ENCODE data around the gene PLEKHA6.

Gene PLEKHA6

GRCh38 chr1:204261266-204261665 is 98.5 kb downstream of the PLEKHA6 start:
- no peak for TF ChIP-seq CTCF (IDR thresholded peaks at IDR 0.05; ENCODE audit: borderline replicate concordance, control extremely low read depth, extremely low read depth, insufficient read depth, missing control alignments)
- no peak for DNase-seq (ENCODE audit: low spot score)
- in situ Hi-C loops (cut with MboI; ENCODE audit: low sequenced_read_pairs, unreplicated experiment), result no loop called here

- DNase-seq (ENCODE audit: low spot score), result no peak
- in situ Hi-C loops (cut with MboI; ENCODE audit: low sequenced_read_pairs, unreplicated experiment), result no loop called here
- TF ChIP-seq CTCF (IDR thresholded peaks at IDR 0.05; ENCODE audit: borderline replicate concordance, control extremely low read depth, extremely low read depth, insufficient read depth, missing control alignments), result no peak
Observed at GRCh38 chr1:204260601-204261197, 99.0 kb downstream of the PLEKHA6 start.

- TF ChIP-seq CTCF (IDR thresholded peaks at IDR 0.05; ENCODE audit: borderline replicate concordance, control extremely low read depth, extremely low read depth, insufficient read depth, missing control alignments), result no peak
- in situ Hi-C loops (cut with MboI; ENCODE audit: low sequenced_read_pairs, unreplicated experiment), result no loop called here
- no peak for DNase-seq (ENCODE audit: low spot score)
Observed at GRCh38 chr1:204259782-204260181, 99.9 kb downstream of the PLEKHA6 start.

- TF ChIP-seq CTCF (IDR thresholded peaks at IDR 0.05; ENCODE audit: borderline replicate concordance, control extremely low read depth, extremely low read depth, insufficient read depth, missing control alignments), result no peak
- in situ Hi-C loops (cut with MboI; ENCODE audit: low sequenced_read_pairs, unreplicated experiment), result no loop called here
- no peak for DNase-seq (ENCODE audit: low spot score)
Observed at GRCh38 chr1:204259196-204259595, 100.5 kb downstream of the PLEKHA6 start.

- DNase-seq (ENCODE audit: low spot score), result peak; percentile 78
- in situ Hi-C loops (cut with MboI; ENCODE audit: low sequenced_read_pairs, unreplicated experiment), result no loop called here
- TF ChIP-seq CTCF (IDR thresholded peaks at IDR 0.05; ENCODE audit: borderline replicate concordance, control extremely low read depth, extremely low read depth, insufficient read depth, missing control alignments), result peak; percentile 34
Observed at GRCh38 chr1:204258213-204259115, 101.3 kb downstream of the PLEKHA6 start.

- in situ Hi-C loops (cut with MboI; ENCODE audit: low sequenced_read_pairs, unreplicated experiment), result no loop called here
- no peak for DNase-seq (ENCODE audit: low spot score)
- TF ChIP-seq CTCF (IDR thresholded peaks at IDR 0.05; ENCODE audit: borderline replicate concordance, control extremely low read depth, extremely low read depth, insufficient read depth, missing control alignments), result no peak
Observed at GRCh38 chr1:204257446-204257845, 102.3 kb downstream of the PLEKHA6 start.
